Measurements from ENCODE around the gene PRKRIP1. TPM values are rescaled to one million over a fixed set of nuclear protein-coding genes. Genes with fewer than 3 reads are reported as not detected.

Gene PRKRIP1
- total RNA-seq, 1 experiment from 2014 or later: 38.8 TPM

DNA sequence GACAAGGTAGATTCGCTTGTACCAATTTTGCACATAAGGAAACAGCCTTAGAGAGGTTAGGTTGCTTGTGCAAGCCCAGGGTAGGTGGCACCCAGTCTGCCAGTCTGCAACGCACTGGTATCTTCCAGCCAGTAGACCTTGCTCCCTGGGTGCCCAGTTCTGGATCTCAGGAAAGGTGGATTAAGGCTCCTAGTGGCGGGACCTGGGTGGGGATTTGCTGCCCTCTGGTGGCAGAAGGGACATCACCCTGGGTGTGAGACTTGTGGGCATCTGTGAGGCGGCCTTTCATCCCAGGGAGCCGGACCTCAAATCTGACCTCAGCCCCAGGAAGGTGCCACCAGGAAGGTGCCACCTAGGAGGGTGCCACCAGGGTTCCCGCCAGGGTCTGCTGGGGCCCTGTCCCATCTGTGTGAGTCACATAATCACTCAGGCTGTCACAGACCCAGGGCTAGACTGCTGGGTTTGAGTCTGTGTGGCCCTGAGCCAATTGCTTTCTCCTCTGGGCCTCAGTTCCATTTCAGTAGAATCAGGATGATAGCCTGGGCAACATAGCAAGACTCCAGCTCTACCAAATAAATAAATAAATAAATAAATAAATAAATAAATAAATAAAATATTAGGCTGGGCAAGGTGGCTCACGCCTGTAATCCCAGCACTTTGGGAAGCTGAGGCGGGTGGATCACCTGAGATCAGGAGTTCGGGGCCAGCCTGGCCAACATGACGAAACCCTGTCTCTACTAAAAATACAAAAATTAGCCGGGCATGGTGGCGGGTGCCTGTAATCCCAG is 5.3 kb upstream of the PRKRIP1 start:
- no peak overlapping the region for H3K4ac ChIP-seq (ENCODE audit: low read depth, low read length)
- no peak overlapping the region for H2BK120ac ChIP-seq (ENCODE audit: low read depth, low read length, poor library complexity, severe bottlenecking)
- no peaks in the 10 kb centered on the region for H3K27me3 Mint-ChIP-seq (ENCODE audit: low read depth)
- no peak overlapping the region for H2BK20ac ChIP-seq (ENCODE audit: low read depth, low read length, poor library complexity, severe bottlenecking)
- H3K18ac ChIP-seq (ENCODE audit: insufficient read length, low read depth, low read length): no peak overlapping the region
- no peak overlapping the region for H3K4me2 ChIP-seq (ENCODE audit: insufficient read depth, insufficient read length, low read length)
- H4K8ac ChIP-seq (replicated peaks; ENCODE audit: insufficient read length, low read depth, low read length): no peak overlapping the region
- TF ChIP-seq, protein P1, sequence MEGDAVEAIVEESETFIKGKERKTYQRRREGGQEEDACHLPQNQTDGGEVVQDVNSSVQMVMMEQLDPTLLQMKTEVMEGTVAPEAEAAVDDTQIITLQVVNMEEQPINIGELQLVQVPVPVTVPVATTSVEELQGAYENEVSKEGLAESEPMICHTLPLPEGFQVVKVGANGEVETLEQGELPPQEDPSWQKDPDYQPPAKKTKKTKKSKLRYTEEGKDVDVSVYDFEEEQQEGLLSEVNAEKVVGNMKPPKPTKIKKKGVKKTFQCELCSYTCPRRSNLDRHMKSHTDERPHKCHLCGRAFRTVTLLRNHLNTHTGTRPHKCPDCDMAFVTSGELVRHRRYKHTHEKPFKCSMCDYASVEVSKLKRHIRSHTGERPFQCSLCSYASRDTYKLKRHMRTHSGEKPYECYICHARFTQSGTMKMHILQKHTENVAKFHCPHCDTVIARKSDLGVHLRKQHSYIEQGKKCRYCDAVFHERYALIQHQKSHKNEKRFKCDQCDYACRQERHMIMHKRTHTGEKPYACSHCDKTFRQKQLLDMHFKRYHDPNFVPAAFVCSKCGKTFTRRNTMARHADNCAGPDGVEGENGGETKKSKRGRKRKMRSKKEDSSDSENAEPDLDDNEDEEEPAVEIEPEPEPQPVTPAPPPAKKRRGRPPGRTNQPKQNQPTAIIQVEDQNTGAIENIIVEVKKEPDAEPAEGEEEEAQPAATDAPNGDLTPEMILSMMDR (conservative IDR thresholded peaks at IDR 0.05): peak; percentile 95
- no peaks in the 10 kb centered on the region for H4K20me1 ChIP-seq (ENCODE audit: control insufficient read depth, insufficient read depth, insufficient read length)
- peaks cover 4 to 5% of the 10 kb centered on the region in 2 experiments; a peak in 3 of 4 replicates for H3K4me1 Mint-ChIP-seq
- H3K56ac ChIP-seq (ENCODE audit: insufficient read length, low read depth, low read length): no peak overlapping the region
- peaks cover 4% of the 10 kb centered on the region for H3K23me2 ChIP-seq (ENCODE audit: insufficient read length, low read depth, low read length, poor library complexity, severe bottlenecking)
- H3K23ac ChIP-seq (ENCODE audit: insufficient read length, low read depth, low read length): no peak overlapping the region
- no peak overlapping the region for H4K5ac ChIP-seq (ENCODE audit: insufficient read length, low read depth, low read length)
- H3K79me1 ChIP-seq (ENCODE audit: insufficient read depth, low read depth, low read length, poor library complexity, severe bottlenecking): no peaks in the 10 kb centered on the region
- no peak overlapping the region for H3K27ac ChIP-seq (ENCODE audit: insufficient read length, low read depth, low read length)
- H3K79me2 ChIP-seq (ENCODE audit: insufficient read depth, low read length): no peaks in the 10 kb centered on the region
- no peaks in the 10 kb centered on the region for H3K27me3 ChIP-seq (ENCODE audit: insufficient read depth, low read length)
- no peak overlapping the region for H2BK15ac ChIP-seq (ENCODE audit: low read depth, low read length)
- no peak overlapping the region for H3K14ac ChIP-seq (ENCODE audit: insufficient read depth, low read length)
- no peak overlapping the region for H3K4me3 Mint-ChIP-seq
- no peak overlapping the region for H2BK5ac ChIP-seq (ENCODE audit: insufficient read length, low read length)
- no peak overlapping the region for H3T11ph ChIP-seq (ENCODE audit: low read length)
- H3K36me3 Mint-ChIP-seq (ENCODE audit: insufficient read depth in 1 of 3, low read depth in 3 of 3): peaks cover 10 to 34% (median 17%) of the 10 kb centered on the region in 3 experiments; a peak in 6 of 7 replicates
- no peak overlapping the region for H2AK5ac ChIP-seq (ENCODE audit: insufficient read length, low read length)
- no peaks in the 10 kb centered on the region for H3K9me3 ChIP-seq (ENCODE audit: control insufficient read depth, low read depth, low read length)
- DNase-seq: peak; percentile 86
- H3K9ac ChIP-seq (ENCODE audit: extremely low read depth, insufficient read length, low read length): no peak overlapping the region
- no peaks in the 10 kb centered on the region for H3K4me1 ChIP-seq (ENCODE audit: insufficient read depth, low read length)
- H4K91ac ChIP-seq (ENCODE audit: insufficient read length, low read depth, low read length): no peak overlapping the region
- H3K27ac Mint-ChIP-seq: no peak overlapping the region
- no CpG with 5 or more reads among the region's 12 CpGs for WGBS (ENCODE audit: extremely low coverage, insufficient read length, low lambda C conversion rate)
- H2BK12ac ChIP-seq (ENCODE audit: insufficient read length, low read depth, low read length): no peak overlapping the region
- H2AFZ ChIP-seq (ENCODE audit: low read length): no peak overlapping the region
- H3K9me3 Mint-ChIP-seq: no peaks in the 10 kb centered on the region; a peak in 1 of 5 replicates

All from H9 (cell line).